Activated CD4-positive, alpha-beta T cell treated with anti-CD3 and anti-CD28 coated beads, Interleukin-10, Interleukin-2, amounts not matched to agents 100 ng/mL and 50 ng/mL, durations not matched to agents 16 hours and 8 hours (primary cell): ENCODE data around the gene AMPH.
"Not testable (repeated sequence)": the region's sequence is repeated elsewhere in the genome, so short reads cannot be mapped to it uniquely, and the experiment has no call there.

Experiments
- DNase-seq: peaks from one replicate; pipeline ENCODE4 v3.0.0-alpha.2; 2020

AMPH gene

DNA sequence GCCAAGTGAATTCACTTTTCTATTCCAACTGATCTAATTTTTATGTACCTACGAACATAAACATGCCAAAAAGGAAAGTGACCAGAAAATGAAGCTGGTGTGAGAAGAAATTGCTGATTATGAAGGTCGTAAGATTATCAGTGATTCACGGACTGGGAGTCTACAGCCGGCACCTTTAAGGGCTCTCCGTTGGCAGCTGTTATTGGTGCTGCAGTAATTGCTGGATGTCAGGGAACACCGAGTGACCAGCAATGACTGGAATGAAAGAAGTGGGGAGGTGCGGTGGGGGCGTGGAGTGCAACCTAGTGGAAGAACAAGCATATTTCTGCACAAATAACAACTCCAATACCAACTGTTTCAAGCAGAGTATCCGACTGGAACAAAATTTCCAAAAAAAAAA lies 247.9 kb downstream of the AMPH start:
- no peak for DNase-seq

- no peak for DNase-seq
These were observed 248.5 kb downstream of the AMPH start for GRCh38 chr7:38382684-38383083.

GRCh38 chr7:38375453-38375852 lies 255.7 kb downstream of the AMPH start:
- no peak for DNase-seq

DNA sequence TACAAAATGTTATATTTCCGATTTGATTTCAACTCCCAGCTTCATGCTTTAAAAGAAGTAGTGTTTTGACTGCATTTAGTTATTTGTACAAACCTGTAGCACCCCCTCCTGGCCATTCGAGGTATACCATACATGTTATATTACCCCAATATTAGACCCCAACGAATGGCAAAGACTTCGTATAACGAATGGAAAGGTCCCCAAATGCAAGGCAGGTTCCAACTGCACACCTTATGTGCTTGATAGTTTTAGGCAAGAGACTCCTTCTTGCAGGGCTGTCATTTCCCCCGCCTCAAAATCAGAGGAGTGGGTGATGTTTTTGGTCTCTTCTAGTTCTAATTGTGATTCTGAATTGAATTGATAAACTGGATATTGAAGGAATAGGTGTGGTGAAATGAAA lies 256.7 kb downstream of the AMPH start:
- peak; percentile 60 for DNase-seq

DNA sequence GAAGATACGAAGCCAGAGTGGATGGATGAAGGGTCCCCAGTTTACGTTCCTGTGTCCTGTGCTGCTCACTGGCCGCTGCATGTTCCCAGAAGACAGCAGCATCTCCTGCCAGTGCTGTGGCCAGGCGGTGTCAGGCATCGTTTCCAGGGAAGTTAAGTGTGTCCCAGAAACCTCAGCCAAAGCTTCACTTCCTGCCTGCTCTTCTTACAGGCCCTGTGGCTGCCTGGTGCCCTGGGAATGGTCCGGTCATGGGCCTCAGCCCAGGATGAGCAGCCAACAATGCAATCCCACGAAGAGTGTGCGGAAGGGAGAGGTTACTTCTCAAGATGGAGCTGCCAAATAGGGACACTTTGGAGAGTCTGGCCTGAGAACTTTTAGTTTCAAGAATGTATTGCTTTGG lies 258.0 kb downstream of the AMPH start:
- DNase-seq, result no peak

- DNase-seq, result no peak
These were observed 258.9 kb downstream of the AMPH start for GRCh38 chr7:38372290-38372689.

DNA sequence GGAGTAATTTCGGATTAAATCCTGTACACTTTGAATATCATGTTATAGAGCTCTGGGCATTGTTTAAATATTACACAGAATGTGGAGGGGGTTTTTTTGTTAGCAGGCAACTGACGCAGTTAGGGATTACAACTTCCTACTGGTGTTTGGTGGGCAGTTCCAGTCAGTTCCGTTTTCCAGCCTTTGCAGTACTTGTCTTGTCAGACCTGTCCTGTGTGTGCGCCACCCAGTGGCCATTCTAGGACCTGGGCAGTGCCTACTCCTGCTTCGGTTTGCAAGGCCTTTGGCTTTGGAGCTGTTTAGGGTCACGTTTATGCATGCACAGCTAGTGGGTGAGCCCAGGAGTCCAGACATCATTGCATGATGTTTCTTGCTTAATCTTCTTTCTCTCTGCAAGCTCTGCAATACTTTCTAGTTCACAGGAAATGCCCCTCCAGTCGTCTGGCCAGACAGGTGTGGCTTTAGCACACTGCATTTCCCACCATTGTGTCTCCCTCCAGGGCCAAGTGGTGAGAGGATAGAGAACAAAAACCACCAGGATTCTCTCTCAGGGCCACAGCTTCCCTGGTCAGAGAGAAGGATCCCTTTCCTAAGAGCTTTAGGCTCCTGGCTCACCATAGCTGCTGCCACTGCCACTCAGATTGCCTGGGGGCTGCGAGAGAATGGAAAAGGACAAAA lies 261.2 kb downstream of the AMPH start:
- peak; percentile 76 for DNase-seq

DNA sequence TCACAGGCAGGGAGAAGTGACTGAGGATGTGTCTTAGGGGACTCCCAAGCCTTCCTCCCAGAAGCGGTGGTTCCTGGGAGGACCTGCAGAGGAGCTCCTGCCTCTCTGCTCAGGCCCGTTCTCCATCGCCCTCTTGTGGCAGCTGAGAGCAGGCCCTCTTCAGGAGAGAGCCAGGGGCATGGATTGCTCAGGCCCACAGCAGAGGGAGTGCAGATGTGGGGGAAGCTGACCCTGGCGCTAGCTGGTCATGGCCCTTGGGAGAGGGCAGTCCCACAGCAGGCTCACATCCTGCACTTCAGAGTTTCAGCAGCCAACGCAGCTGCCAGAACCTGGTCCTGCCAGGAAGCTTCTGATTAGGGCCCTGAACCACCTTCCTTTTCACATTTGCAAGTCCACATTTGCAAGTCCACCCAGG lies 263.0 kb downstream of the AMPH start:
- DNase-seq, result peak; percentile 88

- DNase-seq, result peak; percentile 82
These were observed 263.8 kb downstream of the AMPH start for GRCh38 chr7:38367301-38367890.

- DNase-seq, result peak; percentile 87
These were observed 267.8 kb downstream of the AMPH start for GRCh38 chr7:38363379-38363778.

DNA sequence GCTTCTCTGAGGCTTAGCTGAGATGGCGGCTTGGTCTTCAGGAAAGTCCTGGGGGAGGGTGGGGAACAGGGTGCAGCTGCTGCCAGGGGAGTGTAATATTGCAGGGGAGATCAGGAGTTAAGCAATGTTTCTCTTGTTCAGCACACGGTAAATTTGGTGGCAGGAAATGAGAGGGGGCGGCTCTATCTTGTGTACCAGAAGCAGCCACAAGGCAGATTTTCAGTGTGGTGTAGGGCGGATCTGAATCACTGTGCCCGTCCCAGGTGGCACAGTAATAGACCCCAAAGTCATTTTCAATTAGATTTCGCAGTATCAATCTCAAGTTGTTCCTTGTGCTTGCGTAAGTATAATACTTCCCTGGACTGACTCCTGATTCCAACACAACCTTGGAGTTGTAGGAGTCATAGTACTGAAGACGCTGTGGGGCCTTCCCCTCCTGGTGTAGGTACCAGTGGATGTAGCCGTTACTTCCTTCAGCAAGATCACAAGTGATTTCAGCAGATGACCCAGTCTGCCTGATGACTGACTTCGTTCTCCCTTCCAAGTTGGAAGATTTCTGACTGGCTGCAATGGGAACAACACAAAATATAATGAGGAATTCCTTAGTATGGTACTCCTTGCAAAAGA lies 268.4 kb downstream of the AMPH start:
- DNase-seq, result peak; percentile 84

DNA sequence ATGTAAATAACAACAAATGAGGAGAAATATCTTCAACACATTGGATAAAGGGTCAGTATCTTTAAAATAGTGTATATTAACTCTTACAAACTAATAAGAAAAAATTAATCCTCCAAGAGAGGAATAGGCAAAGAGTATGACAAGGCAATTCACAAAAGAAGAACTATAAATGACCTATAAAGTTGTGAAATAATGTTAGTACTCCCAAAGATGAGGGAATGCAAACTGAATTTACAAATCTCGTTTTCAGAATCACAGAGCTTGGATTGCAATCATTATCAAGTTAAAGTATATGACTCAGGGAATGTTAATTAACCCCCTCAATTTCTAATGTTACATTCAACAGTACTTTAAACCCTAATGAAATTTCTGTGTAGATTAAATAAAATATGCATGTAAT lies 270.4 kb downstream of the AMPH start:
- DNase-seq, result no peak

DNA sequence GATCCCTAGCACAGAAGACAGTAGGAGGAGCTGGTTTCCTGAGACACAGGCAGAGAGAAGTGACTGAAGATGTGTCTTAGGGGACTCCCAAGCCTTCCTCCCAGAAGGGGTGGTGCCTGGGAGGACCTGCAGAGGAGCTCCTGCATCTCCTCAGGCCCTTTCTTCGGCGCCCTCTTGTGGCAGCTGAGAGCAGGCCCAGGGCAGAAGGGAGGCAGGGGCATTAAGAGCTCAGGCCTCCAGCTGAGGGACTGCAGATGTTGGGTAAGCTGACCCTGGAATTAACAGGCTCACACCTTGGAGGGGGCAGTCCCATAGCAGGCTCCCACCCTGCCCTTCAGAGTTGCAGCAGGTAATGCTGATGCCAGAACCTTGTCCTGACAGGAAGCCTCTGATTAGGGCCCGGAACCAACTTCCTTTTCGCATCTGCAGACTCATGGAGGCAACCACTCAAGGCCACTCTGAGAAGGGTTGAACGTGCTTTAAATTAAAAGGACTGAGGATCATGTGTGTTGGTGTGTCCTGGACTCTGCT lies 272.0 kb downstream of the AMPH start:
- peak; percentile 91 for DNase-seq

GRCh38 chr7:38358273-38358831 lies 272.8 kb downstream of the AMPH start:
- DNase-seq, result peak; percentile 75

DNA sequence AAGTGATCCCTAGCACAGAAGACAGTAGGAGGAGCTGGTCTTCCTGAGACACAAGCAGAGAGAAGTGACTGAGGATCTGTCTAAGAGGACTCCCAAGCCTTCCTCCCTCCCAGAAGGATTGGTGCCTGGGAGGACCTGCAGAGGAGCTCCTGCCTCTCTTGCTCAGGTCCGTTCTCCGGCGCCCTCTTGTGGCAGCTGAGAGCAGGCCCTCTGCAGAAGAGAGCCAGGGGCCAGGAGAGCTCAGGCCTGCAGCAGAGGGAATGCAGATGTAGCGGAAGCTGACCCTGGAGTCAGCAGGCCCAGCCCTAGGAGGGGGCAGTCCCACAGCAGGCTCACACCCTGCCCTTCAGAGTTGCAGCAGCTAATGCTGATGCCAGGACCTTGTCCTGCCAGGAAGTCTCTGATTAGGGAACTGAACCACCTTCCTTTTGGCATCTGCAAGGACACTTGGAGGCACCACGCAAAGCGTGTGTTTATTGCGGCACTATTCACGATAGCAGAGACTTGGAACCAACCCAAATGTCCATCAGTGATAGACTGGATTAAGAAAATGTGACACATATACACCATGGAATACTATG lies 276.8 kb downstream of the AMPH start:
- DNase-seq, result peak; percentile 80

- peak; percentile 80 for DNase-seq
These were observed 277.7 kb downstream of the AMPH start for GRCh38 chr7:38353431-38353881.

DNA sequence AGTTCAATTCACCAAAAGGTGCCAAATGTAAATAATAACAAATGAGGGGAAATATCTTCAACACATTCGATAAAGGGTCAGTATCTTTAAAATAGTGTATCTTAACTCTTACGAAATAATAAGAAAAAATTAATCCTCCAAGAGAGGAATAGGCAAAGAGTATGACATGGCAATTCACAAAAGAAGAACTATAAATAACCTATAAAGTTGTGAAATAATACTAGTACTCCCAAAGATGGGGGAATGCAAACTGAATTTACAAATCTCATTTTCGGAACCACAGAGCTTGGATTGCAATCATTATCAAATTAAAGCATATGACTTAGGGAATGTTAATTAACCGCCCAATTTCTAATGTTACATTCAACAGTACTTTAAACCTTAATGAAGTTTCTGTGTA lies 279.6 kb downstream of the AMPH start:
- no peak for DNase-seq

GRCh38 chr7:38350777-38351176 lies 280.4 kb downstream of the AMPH start:
- DNase-seq, result not testable (repeated sequence)

DNA sequence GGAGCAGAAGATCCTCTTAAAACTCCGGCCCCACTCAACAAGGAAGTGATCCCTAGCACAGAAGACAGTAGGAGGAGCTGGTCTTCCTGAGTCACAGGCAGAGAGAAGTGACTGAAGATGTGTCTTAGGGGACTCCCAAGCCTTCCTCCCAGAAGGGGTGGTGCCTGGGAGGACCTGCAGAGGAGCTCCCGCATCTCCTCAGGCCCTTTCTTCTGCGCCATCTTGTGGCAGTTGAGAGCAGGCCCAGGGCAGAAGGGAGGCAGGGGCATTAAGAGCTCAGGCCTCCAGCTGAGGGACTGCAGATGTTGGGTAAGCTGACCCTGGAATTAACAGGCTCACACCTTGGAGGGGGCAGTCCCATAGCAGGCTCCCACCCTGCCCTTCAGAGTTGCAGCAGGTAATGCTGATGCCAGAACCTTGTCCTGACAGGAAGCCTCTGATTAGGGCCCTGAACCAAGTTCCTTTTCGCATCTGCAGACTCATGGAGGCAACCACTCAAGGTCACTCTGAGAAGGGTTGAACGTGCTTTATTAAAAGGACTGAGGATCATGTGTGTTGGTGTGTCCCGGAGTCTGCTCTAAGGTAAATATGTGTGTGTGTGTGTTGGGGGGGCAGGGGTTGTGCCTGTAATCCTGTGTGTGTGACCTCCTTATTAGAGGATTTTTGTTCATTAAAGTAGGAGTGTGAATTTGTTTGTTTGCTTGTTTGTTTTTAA lies 281.1 kb downstream of the AMPH start:
- DNase-seq, result peak; percentile 88

DNA sequence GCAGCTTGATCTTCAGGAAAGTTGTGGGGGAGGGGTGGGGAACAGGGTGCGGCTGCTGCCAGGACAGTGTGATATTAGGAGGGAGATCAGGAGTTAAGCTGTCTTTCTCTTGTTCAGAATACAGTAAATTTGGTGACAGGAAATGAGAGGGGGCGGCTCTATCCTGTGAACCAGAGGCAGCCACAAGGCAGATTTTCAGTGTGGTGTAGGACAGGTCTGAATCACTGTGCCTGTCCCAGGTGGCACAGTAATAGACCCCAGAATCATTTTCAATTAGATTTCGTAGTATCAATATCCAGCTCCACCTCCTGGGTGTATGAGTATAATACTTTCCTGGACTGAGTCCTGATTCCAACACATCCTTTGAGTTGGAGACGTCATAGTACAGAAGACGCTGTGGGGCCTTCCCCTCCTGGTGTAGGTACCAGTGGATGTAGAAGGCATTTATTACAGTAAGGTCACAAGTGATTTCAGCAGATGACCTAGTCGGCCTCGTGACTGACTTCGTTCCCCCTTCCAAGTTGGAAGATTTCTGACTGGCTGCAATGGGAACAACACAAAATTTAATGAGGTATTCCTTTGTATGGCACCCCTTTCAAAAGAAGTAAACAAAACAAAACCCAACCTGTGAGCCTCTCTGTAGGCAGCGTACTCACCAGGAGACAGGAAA lies 281.9 kb downstream of the AMPH start:
- peak; percentile 64 for DNase-seq

DNA sequence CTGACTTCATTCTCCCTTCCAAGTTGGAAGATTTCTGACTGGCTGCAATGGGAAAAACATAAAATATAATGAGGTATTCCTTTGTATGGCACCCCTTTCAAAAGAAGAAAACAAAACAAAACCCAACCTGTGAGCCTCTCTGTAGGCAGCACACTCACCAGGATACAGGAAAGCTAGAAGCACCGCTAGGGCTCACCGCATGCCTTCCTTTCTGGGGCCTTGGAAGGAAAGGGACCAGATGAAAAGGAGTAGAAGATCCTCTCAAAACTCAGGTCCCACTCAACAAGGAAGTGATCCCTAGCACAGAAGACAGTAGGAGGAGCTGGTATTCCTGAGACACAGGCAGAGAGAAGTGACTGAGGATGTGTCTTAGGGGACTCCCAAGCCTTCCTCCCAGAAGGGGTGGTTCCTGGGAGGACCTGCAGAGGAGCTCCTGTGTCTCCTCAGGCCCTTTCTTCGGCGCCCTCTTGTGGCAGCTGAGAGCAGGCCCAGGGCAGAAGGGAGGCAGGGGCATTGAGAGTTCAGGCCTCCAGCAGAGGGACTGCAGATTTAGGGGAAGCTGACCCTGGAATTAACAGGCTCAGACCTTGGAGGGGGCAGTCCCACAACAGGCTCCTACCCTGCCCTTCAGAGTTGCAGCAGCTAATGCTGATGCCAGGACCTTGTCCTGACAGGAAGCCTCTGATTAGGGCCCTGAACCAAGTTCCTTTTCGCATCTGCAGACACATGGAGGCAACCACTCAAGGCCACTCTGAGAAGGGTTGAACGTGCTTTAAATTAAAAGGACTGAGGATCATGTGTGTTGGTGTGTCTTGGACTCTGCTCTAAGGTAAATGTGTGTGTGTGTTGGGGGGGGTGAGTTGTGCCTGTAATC lies 285.6 kb downstream of the AMPH start:
- peak; percentile 79 for DNase-seq
